IPS-NIHi11 (cell line): ENCODE results near the gene LCN10.

ENCODE experiments used
- DNase-seq: peaks from one replicate; pipeline ENCODE4 v3.0.0; 2012; ENCODE audit warnings: mixed read lengths, low spot score

Gene LCN10

DNA sequence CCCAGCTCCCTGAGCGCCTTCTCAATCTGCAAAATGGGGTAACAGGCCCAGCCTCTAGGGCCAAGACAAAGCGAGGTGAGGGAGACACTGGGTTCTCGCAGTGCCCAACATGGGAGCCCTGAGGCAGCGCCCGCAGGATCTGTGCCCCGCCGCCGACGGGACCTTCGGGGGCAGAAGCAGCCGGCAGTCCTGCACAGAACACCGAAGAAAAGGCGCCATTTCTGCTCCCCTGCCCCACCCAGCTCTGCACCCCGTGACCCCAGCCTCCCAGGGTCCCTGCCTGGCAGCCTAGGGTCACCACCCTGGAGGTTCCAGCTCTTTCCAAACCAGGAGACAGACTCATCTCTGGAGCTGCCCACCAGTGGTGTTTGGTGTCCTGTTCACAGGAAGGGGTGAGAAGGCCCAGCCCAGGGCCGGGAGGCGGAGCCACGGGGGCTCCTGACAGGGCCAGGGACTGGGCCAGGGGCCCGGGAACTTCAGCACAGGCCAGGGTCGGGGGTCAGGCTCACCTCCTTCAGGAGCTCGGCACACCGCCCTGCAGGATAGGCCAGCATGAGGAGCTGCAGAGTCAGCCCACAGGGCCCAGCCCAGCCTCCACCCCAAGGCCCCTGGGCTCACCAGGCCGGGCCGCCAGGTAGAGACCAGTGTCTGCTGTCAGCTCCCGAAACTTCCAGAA, 12.0 kb upstream of the LCN10 start:
- peak; percentile 69 for DNase-seq

DNA sequence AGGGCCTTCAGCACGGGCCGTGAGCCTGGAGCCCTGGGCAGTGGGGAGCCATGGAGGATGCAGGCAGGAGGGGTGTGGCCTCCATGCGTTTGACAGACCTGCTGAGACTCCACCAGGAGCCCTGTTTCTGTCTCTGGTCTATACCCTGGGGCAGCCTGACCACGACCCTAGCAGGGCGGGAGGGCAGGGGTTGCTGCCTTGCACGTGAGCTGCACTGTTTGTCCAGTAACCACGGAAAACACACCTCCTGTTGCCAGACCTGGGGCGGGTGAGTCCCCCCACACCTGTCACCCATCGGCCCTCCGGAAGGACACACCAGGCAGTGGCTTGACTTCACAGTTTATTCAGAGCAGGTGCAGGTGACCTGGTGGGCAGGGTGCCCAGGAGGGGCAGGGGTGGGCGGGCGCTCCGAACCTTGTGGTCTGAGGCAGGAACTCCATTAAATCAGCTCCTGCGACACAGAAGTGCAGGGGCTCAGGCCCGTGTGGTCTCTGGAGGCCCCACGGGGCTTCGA, 11.4 kb upstream of the LCN10 start:
- no peak for DNase-seq

DNA sequence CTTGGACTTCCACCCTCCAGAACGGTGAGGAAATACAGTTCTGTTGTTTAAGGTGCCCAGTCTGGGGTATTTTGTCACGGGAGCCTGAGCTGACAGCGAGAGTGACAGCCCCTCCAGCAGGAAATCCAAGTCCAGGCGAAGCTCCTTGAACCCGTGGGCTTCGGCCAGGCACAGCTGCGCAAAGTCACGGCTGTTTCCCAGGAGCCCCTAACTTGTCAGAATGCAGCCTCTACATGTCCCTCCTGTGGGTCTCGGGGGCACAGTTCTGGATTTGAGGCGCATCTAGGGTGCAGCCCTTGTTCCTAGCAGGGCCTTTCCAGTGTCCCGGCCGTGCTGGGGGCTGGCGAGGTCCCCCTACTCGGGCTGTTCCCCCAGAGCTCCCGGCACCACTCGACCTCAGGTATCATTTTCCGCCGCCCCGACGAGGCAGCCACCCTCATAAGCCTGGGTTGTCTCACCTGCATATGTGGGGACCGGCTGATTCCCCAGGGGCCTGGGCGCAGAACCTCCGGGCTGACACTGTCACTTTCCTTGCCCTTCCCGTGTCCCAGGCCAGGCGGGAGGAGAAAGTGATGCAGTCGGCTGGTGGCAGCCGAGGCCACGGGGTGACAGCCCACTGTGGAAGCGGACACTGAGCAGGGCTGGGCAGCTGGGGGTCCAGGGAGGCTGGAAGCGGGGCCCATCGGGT, 10.8 kb upstream of the LCN10 start:
- no peak for DNase-seq

DNA sequence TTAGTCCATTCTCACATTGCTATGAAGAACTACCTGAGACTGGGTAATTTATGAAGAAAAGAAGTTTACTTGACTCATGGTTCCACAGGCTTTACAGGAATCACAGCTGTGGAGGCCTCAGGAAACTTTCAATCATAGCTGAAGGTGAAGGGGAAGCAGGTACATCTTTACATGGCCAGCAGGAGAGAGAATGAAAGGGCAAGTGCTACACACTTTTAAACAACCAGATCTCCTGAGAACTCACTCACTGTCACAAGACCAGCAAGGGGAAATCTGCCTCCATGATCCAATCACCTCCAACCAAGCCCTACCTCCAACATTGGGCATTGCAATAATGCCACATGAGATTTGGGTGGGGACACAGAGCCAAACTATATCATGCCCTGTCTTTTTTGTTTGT, 9.1 kb upstream of the LCN10 start:
- no peak for DNase-seq

DNA sequence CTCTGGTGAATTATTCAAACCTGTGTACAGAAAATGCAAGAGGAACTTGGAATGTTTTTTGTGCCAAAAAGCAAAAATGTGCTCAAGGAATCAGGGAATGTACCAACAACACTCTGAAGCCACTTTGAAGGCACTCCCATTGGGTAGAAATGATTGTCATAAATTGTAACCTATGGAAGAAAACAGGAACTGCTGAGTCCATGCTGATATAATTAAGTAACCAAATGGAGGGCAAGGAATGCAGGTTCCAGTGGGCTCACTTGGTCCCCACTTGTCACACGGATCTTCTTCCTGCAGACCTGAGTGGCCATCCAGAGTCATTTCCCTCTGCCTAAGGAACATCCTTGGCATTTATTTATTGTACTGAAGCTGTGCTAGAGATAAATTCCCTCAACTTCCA, 8.5 kb upstream of the LCN10 start:
- DNase-seq = no peak

DNA sequence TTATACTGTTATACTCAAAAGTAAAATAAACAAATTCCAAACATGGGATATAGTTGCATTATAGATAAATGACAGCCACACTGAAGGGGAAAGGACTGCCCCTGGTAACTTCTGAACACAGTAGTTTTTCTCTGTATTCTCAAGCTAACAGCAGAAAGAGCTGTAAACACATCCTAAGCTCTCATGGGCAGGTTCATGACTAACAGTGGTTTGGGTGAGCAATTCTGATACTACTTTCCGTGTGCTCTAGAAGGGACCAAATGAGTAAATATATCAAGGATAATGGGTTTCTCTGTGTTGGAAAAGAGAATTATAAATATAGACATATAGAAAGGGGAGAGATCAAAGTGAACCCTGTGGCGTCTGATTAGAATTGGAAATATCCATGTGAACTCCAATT, 7.8 kb upstream of the LCN10 start:
- no peak for DNase-seq

DNA sequence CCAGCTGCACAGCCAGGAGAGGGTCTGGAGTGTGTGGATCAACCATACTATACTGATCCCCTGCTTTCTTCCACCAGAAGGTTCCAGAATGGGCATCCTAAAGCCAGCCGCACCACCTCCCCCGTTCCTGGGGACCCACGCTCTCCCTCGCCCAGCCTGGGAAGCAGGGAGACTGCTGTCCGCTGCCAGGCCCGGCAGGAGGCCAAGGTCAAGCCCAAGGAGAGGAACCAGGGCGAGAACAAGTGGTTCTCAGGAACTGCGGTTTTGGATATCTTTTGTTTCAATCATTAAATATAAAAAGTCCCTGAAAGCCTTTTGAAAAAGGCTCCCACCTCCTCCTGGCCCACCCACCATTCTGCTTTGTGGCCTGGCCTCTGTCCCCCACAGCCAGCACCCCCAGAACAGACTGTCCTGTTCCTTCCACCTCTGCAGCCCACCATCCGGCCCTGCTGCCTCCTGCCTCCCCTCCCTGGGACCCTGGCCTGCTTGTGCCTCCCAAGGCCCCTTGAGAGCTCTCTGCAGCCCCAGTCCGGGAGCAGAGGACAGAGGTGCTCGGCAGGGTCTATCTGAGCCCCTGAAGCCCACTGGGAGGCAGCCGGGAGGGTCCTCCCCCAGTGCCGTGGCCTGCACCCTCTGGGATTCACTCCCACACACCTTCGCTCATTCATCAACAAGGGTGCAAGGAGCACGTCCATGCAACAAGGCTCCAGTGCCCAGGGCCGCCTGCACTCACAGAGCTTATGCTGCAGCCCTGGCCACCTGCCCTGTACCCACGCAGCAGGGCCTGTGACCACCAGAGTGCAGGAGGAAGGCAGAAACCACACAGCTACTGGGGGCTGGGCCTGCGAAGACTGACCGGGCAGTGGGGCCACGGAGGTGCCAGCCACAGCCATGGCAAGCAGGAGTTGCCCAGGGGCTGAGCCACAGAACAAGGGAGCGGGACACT, 6.2 kb upstream of the LCN10 start:
- no peak for DNase-seq

DNA sequence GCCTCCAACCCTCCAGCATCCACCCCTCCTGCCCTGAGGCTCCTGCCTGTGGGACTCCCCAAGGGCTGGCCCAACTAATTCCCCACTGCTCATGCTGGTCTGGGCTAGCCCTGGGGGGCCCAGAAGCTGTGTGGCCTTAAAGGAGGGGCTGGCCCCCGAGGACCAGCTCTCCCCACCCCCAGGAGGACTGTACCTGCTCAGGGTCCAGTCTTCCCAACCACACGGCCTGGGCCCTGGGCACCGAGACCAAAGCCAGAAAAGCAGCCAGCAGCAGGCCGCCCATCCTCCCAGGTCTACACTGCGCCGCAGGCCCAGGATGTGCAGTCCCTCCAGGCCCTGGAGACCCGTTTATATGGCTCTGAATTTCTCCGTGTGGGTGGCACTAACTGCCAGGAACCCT, 5.5 kb upstream of the LCN10 start, which contains the start of gene LCN6:
LCN6 (minus strand) TSS at position 325 of the 400 bp plus-strand sequence; CDS start at position 283, 42 bp downstream.
- no peak for DNase-seq

DNA sequence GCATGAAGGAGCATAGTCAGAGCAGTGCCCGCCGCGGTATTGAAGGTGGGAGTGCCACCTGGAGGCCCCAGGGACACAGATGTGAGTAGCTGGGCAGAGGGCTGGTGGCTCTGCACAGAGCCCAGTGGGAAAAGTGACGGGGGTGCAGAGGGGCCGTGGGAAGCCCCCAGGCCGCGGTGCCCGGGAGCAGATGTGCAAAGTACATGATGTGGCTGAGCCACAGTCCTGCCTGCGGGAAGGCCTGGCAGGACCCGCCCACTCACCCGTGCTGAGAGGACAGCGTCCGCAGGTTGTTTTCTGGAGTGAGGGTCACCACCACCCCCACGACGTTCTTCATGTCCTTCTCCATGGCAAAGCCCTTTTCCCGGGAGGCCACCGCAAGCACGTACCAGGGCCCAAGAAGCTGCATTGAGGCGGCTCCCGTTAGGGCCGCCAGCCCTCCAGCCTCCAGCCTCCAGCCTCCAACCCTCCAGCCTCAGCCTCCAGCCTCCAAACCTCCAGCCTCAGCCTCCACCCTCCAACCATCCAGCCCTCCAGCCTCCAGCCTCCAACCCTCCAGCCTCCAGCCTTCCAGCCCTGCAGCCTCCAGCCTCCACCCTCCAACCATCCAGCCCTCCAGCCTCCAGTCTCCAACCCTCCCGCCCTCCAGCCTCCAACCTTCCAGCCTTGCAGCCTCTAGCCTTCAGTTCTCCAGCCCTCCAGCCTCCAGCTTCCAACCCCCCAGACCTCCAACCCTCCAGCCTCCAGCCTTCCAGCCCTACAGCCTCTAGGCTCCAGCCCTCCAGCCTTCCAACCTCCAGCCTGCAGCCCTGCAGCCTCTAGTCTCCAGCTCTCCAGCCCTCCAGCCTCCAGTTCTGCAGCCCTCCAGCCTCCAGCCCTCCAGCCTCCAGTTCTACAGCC, 4.7 kb upstream of the LCN10 start:
- no peak for DNase-seq

DNA sequence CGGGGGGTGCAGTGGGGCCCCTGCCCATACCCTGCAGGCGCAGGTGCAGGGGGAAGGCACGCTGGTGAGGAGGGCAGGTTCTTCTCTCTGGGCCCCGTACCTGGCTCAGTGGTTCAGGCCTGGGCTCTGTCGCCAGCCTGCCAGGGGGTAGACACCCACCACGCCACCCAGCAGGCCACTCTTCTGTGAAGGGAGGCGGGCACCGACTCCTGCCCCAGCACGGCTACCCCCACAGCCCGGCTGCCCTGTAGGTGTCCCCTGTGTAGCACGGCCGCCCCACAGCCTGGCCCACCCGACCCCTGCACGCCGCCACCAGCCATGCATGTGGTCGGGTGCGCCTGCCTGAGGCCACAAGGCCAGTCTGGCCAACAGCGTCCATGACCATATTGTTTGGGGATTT, 3.9 kb upstream of the LCN10 start:
- no peak for DNase-seq

DNA sequence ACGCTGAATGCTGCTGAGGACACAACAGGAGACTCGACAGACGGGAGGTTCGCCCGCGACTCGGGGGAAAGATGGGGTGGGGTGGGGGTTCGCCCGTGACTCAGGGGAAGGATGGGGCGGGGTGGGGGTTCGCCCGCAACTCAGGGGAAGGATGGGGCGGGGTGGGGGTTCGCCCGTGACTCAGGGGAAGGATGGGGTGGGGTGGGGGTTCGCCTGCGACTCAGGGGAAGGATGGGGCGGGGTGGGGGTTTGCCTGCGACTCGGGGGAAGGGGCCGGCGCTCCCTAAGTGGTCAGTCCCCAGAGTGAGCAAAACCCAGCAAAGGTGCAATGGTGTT, 3.4 kb upstream of the LCN10 start:
- no peak for DNase-seq

DNA sequence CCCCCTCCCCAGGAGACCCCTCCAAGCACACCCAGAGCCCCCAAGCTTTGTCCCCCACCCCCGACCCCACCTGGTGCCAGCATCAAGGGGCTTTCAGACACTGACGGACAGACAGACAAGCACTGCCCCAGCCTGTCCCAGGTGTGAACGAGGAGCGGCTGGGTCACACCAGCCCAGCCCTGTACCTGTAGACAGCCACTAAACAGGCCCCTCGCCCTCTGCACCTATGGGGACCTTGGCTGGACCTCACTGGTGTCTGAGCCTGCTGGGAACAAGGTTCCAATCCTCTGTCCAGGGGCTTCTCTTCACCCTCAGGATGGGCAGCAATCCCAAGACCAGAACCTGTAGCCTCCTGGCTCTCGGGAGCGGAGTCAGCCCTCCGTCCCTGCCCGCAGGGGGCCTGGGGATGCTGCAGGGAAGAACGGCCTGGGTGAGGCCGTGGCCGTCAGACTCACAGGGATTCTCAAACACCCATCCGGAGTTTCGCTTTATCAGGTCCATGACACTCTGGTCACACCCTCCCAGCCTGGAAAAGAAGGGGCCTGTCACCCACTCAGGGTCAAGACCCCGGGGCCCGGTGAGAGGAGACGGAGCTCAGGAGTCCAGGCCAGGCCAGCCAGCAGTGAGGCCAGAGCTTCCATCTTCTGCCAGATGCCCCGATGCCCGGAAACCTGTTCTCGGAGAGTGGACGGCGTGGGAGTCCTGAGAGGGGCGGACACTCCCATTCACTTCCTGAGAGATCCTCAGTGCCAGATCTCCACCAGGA, 2.8 kb upstream of the LCN10 start:
- DNase-seq = no peak

DNA sequence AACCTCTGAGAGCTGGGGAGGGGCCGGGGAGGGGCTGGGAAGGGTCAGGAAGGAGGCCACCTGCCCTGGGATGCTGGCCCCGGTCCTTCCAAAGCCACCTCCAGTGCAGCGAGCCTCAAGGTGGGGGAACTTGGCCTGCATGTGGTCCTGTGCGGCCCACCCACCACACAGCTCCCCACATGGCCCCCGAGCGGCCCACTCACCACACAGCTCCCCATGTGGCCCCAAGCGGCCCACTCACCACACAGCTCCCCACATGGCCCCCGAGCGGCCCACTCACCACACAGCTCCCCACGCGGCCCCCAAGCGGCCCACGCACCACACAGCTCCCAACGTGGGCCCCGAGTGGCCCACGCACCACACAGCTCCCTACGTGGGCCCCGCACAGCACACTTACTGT, 2.0 kb upstream of the LCN10 start:
- DNase-seq = no peak

DNA sequence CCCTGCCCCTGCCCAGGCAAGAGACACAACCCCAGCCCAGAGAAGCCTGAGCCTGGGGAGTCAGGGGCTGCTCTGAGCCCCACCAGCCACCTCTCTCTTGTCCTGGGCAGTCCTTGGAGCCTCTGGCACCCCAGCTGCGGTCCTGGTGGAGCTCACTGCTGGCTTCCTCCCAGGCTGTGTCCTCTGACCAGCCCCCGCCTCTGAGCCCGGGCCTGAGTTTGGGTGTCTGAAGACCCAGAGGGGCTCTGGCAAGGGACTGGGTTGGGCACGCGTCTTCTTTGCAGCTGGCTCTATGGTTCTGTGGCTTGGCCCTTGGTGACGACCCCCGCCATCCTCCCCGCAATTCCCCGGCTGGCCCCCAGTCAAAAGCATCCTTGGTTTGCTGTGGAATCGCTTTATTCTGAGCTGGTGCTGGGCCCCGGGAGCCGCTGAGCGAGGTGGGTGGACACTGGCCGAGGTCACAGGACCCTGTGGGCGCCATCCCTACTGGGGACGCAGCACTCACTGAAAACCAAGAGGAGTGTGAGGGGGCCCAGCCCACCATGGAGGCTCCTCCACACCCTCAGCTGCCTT, 985 bp upstream of the LCN10 start:
- no peak for DNase-seq

DNA sequence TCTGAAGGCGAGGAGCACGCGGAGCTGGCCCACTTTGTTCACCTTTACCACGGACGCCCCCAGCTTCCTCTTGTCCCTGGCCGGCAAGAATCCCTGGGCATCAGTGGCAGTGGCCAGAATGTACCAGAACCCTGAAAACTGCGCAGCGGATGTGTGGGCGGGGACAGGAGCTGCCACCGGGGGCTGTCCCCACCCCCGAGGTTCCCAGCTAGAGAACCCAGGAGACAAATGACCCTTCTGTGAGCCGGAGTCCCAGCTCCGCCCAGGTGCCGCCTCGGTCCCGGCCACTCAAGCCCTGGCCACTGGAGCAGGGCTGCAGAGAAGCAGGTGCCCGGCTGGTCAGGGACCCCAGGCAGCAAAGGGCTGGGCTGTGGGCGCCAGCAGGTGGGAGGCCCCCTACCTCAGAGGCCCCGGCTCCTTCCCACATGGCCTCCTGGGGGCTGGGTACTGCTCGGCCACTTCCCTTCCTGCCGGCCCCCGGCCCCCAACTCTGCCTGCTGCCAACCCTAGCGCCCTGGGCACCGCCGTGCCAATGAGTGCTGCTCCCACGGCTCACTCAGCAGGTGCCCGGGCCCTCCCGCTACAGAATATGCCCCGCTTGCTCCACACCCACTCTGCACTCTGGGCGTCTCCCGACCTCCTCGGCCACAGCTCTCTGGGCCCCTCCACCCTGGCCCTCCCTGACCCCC, 713 bp downstream of the LCN10 start:
- DNase-seq = no peak

DNA sequence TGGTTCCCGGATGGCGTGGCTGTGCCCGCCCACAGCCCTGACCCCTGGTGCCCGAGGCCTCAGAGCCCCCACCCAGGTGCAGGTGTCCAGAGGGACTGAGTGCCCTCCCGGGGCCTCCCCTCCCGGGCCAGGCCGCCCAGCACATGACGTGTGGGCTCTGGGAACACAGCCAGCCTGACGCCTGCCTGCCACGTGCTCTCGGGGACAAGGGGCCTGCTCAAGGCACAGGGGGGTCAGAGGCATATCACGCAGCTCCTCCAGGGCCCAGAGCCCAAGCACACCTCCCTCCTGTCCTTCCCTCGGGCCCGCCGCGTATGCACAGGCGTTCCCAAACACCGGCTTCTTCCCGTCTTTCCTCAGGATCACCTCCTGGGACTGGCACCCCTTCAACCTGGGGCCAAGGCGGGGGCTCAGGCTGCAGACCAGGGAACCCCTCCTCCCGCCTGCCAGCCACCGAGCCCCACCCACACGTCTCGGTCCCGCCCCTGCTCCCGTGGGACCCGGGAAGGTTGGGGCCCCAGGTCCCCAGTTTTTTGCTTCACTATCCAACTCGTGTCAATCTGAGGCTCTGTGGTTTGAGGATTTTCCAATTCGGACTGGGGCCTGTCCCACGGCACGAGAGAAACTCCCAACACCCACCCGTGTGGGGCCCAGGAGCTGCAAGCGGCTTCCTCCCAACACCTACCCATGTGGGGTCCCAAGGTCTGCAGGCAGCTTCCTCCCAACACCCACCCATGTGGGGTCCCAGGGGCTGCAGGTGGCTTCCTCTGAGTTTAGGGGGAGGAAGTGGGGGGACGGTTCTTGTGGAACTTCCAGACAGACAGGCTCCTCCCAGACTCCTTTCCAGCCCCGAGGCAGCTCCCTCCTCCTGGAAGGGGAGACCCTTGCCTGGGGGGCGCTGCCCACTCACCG, 1.5 kb downstream of the LCN10 start:
- DNase-seq = no peak

DNA sequence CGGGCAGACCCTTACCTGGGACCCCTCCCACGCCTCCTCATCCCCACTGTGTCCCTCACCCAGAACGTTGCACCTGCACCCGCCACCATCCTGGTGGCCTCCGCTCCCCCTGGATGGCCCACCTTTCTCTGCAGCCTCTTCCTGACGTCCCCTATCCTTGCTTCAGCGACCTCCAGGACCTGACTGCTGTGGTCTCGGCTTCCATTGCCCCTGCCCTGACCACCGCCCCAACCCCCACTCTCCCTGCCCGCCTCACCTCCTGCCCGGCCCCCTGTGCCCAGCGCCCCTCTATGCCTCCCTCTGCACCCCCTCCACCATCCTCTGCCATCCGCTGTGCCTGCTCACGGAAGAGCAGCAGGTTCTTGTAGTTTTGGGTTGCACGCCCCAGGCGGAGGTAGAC, 2.2 kb downstream of the LCN10 start:
- no peak for DNase-seq

DNA sequence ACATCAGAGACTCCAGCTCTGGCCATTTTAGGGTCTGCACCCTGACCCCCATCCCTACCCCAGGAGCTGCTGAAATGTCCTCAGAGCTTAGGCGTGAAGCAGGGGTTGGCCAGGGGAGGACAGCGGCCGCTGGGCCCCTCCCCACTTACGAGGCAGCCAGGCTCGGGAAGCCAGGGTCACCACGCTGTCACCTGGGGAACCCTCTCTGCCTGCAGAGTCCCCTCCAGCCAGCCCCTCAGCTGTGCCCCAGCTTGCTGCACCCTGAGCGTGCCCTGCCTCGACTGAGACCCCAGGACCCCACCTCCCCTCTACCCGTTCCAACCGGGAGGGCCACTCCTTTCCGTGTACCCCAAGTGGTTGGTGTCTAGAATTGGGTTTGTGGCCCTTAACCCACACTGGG, 2.7 kb downstream of the LCN10 start:
- no peak for DNase-seq

DNA sequence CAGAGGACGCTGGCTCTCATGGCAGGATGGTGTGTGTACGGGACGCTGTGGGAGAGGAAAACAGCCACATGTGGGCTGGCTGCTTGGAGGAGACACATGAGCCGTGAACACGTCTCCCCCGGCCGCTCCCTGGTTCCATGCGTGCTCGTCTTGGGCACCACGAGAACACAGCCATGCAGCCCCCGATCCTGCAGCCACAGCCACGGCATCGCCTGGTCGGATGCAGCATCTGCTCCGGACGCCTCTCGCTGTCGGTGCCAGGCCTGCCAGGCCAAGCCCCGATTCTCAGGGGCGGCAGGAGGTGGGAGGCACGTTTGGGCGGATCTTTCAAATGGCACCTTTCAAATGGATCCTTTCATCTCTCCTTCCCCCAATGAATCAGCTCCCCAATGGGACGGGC, 3.2 kb downstream of the LCN10 start:
- DNase-seq = no peak
